Activated gamma-delta T cell (primary cell): ENCODE data around the gene UNC13D.

ENCODE experiments used
- DNase-seq: peaks from one replicate; lab custom pipeline; 2025; lab: John Stamatoyannopoulos, UW

The UNC13D gene

DNA sequence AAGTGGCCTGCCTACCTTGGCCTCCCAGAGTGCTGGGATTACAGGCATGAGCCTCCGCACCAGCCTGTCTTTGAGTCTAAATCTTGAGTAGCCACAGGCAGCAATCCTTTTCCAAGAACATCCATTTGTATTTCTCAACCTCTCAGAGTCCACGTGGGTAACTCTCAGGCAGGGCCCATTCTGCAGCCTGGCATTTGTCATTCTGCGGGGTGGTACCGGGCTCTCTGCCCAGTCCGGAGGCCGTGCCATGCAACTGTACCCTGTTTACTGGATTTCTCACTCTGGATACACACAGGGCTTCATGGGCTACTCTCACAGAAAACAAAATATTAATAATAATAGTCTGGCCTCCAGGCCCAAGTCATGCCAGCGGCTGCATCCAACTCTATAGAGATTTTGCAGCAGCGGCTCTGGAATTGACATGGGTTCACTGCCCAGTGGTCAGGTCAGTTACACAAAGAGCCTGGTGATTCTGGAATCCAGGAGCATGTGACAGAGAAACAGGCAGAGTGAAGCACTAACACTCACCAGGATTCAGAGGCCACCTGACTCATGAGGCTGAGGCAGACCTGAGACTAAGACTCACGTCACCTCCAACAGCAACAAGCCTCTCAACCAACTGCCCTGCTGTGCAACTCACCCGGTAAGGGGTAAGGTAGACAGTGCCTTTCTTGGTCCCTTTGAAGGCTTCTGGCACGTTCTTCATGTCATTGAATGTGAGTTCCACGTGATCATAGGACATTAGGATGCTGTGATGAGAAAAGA is 6.9 kb upstream of the UNC13D start:
- no peak for DNase-seq

DNA sequence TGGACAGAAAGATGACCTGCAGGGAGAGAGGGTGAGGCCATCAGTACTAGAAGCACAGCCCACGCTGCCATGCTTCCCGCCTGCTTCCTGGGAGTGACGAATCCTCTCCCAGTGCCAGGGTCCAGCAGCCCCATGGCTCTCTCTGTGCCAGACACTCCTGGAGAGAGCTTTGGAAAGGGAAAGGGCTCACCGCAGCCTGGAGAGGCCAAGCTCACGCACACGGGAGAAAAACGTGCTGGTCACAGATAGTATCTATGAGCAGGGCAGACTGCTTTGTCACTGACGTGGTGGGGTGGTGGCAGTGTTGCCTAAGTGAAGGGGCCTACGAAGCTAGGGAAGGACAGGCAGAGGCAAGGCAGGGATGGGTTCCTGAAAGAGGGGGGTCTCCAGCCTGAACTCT is 5.5 kb upstream of the UNC13D start:
- DNase-seq = no peak

DNA sequence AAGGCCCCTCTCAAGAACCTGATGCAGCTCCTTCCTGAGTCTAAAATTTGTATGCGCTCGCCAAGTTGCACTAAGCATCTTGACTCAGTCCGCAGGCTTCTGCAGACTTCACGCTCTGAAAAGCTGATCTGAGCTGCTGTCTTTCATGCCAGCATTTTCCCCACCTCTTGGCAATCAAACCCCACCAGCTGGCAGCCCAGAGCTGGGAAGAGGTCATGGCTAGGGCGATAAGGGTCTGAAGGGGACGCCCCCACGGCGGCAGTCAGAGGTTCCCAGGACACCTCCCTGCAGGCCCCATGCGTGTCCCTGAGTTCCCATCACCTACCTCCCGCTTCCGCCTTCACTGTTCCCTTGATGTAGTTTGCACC is 5.1 kb upstream of the UNC13D start:
- no peak for DNase-seq

DNA sequence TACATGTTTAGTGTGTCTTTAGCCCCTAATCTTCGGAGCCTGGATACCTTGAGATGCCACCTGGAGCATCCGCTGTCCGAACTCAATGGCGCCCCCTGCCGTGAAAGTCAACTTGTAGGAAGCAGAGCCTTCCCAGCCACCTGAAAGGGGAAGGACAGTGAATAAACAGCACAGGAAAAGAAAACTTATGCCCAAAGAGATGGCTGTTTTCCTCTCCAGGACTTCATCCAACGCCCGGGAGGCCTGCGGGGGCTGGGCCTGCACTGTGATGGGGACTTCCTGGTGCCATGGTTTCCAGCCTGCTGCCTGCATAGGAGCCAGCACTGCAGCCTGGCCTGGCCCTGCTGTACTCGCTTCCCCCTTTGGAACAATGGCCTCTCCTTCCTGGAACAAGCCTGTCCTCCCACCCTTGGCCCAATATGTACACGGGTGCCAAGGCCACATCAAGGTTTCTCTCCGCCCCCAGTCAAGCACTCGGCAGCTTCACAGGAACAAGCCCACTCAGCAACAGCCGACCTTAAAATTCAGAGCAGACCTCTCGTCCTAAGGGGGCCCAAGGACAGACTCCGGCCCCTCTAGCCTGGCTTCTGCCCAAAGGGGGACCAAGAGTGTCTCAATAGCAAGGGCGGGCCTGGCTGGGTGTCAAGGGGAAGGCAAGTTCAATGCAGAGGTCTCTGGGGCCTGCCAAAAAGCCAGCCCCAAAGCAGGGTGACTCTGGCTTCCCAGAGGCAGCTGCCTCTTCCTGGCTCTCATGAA is 4.5 kb upstream of the UNC13D start:
- no peak for DNase-seq

DNA sequence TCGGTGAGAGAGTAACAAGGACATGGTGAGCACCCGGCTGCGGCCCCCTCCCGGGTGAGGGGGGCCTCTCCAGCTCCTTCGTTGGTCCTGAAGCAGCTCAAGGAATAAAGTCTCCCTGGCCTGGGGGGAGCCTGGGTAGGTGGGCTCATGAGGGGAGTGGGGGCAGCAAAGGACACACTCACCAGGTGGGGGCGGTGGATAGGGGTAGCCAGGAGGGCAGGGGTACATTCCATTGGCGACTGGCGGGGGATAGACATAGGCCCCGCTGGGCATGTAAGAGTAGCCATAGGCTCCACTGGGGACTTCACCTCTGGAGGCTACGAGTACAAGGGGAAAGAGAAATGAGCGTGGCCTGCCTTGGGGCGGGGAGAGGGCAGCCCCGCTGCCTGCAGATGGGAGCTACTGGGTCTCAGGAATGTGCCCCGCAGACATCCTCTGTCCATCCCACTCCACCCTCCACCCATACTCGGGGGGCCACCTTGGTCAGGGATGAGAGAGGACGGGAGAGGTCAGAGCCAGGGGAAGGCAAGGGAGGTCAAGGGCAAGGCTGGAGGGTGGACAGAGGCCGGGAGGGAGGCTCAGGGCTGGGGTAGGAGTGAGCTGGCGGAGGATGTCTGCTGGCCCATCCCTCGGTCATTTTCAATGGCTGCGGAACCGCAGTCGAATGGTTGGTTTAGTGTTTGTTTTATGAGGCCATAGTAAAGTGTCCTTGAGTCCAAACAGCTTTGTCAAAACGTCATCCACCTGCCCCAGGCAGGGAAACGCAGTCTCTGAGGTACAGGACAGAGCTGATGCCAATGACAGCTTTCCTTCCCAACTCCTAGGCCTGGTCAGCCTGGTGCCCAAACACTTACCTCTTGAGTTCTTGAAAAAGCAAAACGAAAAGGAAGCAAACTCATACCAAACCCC is 3.7 kb upstream of the UNC13D start:
- DNase-seq = no peak

DNA sequence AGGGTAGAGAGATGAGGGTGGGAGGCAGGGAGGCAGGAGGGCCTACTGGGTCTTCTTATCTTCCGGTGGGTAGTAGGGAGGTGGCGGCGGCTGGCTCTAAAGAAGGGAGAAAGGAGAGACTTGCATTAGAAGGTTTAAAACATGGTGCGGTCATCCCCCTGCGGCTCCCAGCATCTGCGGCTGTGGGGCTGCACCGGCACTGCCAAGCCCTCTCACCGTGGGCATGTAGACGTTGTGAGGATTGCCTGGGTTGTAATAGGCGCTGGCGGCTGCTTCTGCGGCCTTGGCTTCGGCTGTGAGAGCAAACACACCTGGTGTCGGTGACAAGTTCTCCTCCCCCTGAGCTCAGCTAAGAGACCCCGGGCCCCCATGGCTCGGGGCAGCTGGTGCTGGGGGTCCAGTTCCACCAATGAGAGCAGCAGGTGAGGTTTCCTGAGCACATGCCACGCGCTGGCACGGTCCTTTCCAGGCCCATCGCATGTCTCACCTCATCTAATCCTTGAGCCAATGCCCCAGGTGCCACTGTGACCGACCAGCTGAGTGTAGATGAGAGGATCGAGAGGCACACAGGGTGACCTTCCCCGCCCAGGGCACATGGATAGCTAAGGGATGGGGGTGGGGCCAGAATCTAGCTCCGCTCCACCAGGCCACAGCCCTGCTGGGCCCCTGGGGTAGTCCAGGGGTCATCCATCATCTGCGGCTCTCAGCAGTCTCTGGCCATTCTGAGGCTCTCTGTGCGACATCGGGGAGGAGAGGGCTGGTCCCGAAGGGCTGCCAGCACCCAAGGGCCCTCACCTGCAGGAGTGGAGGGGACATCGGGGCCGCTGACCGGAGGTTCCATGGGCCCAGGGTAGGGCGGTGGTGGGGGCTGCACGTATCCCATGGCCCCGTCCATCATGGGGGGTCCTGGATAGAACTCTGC is 2.7 kb upstream of the UNC13D start:
- DNase-seq = no peak

DNA sequence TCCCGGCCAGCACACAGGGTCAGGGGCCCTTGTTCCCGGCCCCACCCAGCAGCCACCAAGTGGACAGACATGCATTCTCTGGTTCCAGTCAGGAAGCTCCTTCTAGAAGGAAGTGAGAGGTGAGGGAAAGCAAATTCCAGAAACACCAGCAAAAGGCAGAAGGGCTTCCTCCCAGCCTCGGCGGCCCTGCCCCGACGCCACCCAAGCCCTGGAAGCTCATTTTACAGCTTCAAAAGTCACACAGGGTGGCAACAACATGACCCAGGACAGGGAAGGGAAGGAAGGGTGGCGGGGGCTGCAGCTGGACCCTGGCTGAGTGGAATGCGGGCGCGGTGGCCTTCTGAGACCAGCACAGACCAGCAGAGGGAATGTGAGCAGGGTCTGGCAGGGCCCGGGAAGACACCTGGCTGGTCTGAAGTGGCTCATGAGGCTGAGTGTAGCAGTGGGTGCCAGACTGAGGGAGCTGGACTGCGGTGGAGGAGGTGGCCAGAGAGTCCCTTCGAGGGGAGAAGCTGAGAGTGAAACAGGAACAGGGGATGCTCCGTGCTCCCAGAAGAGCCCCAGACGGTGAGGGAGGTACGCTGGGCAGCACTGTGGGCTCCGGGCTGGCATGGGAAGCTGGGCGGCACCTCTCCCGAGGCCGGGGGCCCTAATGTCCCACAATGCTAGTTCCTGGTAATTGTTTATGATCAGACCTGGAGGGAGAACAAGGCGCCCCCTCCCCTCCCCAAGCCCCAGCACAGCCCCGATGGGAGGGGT is 1.9 kb upstream of the UNC13D start:
- no peak for DNase-seq

DNA sequence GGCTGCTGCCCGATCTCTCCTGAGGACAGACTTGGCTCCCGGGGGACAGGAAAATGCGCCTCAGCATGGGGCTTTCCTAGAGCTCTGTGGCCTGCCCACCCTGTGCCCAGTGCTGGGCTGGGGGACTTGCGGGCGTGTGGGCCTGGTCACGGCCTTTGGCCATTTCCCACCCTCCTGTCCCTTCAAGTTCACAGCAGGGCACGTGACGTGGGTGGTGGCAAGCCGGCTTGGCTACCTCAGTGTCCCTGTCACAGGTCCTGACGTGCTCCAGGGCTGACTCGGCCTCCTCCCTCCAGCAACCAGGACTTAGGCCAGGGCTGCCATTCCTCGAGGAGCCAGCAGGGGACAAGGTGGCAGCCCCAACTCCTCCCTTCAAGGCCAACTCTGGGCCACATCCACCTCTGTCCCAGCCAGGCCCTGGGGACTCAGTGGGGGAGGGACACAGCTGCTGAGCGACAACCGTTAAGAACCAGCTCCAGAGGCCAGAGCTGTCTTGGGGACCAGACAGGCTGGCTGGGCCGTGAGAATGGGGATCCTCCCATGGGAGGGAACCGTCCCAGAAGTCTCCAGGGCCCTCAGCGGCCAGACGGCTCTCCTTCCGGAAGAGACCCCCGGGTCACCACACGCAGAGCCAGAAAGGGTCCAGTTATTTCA is 981 bp upstream of the UNC13D start:
- DNase-seq = no peak

DNA sequence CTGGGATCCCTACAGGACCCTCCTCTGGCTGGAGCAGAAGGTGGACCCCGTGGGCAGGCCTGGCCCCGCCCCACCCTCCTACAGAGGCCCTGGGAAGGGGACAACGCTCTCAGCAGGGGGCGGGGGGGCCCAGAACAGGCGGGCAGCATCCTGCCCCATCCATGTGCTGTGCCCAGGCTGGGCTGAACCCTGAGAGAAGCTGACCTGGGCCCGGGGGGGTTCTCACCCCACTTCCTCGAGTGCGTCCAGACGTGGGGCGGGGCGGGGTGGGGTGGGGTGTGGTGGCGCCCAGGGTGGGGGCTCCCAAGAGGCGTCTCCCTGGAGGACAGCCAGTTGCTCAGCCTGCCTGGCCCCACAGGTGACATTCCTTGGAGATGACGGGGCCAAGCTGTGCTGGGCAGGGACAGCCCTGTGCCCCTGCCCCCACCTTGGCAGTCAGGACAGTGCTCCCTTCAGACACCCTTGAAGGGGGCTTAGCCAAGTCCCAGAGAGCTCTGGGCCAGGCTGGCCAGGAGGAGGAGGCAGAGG is 390 bp upstream of the UNC13D start:
- no peak for DNase-seq

DNA sequence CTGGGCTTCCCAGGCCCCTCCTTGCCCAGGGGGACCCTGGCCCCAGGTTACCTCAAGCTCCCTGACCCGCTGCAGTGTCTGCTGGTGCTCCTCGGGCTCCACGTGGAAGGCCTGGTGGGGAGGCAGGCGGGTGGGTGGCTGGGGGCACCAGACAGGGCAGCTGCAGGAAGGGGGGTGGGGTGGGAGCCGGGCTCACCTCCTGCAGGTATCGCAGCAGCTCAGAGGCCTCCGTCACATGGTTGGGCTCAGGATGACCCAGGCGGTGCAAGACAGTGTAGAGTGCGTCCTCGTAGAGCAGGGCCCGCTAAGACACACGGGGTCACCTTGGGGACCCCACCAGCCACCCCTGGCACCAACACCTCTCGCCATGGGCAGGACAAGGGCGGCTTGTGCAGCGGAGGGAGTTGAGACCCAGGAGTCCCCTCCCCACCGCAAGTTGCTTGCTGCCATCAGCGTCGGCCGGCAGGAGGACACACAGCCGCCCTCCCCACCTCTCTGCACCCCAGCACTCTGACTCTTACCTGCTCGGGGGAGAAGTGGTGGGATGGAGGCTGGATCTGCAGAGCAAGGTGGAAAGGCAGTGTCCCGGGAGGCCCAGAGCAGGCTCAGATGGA is 1.1 kb downstream of the UNC13D start:
- DNase-seq = no peak

DNA sequence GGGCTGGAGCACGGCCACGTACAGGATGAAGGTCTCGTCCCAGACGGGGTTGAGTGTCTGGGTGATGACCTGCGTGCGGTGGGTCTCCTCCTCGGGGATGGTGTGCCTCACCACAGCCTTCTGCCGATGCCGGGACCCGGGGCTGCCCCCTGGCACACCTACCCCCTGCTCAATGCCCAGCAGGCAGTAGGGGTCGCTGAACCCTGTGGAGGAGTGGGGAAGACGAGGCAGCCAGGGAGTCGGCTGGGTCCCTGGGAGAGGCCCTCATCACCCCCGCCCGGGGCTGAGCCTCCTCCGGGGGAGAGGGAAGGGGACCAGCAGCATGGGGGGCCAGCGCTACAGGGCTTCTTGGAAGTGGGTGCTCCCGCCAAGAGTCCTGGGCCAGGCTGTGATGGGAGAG is 1.8 kb downstream of the UNC13D start:
- DNase-seq = no peak

DNA sequence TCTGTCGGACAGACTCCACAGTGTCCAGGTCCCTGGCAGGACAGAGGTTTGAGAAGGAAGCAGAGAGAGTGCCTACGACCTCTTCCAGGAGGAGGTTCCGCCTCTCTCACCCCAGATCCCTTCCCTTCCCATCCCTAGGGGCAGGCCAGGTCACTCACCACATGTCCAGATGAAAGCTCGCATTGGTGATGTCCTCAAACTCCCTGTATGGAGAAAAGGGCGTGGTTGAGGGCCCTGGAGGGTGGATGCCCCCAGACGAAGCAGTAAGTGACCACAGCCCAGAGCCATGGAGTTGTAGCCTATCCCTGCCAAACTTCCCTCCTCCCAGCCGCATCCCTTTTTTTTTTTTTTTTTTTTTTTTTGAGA is 3.4 kb downstream of the UNC13D start:
- DNase-seq = no peak

DNA sequence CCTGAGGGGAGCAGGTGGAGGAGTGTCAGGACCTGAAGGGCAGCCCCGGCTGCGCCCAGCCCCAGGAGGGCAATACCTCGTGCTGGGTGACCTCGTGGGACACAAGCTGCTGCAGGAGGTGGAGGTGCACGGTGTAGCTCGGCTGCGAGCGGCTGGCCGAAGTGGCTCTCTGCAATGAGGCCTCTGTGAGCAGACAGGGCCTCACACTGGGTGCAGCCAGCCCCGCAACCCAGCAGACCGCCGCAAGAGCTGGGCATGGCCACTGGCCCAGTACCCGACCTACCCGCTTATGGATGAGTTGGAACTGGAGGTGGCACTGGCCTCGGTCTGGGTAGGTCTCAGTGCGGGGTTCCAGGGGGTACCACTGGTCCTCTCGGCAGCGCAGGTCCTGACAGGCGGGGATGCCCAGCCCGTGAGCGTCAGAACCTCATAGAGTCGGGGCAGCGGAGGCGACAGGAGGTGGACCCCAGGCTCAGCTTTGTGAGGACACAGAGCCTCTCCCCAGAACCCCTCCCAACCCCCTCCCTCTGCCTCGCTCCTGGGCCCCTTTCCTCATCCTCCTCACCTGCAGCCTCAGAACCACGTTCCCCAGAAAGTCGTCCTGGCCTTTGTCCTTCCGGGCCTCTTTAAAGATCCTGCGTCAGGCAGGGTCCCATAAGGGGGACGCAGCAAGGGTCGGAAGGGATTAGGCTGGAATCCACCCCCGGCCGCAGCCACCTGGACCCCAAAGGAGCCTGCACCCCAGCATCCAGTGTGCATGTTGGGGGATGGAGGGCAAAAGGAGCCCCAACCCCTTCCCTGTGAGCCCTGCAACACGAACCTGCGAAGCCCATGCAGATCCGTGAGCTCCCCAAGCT is 4.0 kb downstream of the UNC13D start:
- no peak for DNase-seq

DNA sequence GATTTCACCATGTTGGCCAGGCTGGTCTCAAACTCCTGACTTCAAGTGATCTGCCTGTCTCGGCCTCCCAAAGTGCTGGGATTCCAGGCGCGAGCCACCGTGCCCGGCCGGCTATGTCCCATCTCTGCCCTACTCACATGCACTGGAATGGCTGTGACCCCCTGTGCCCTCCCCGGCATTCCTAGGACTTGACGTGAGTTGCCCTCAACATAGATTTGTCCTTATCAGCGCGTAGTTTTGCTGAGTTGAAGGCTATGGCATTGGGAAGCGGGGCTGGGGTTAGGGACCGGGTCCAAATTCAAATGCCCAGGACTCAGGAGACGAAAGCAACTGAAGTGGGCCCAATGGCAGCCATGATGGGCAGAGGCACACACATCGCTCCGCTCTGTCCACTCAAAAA is 5.8 kb downstream of the UNC13D start:
- no peak for DNase-seq

DNA sequence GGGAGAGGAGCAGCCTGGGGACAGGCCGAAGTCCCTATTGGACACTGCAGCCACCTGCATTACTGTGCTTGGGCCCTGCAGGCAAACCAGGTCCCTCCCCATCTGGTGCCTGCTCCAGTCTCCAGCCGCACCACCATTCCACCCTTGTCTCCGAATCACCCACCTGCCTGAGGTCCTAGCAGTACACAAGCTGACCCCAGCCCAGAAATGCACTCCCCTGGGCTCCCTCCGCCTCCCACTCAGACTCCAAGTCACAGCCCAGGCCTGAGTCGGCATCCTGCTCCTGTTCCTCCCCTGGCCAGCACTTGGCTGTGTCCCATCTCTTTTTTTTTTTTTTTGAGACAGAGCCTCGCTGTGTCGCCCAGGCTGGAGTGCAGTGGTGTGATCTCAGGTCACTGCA is 6.3 kb downstream of the UNC13D start:
- no peak for DNase-seq

DNA sequence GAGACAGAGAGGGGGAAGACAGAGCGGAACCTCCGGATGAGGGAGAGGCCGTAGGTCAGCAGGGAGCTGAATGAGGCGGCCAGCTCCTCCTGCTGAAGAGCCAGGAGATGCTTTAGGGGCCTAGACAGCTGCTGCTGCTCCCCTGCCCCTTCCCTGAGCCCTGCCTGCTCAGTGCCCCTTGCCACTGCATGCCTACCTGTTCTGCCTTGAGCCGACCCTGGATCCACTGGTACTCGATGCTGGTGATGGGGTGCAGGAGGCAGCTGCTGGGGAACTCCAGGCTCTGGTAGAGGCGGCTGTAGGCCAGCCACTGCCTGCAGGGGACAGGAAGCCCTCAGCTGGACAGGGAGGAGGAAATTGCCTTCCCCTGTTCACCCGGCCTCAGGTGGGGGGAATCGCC is 7.6 kb downstream of the UNC13D start:
- no peak for DNase-seq

DNA sequence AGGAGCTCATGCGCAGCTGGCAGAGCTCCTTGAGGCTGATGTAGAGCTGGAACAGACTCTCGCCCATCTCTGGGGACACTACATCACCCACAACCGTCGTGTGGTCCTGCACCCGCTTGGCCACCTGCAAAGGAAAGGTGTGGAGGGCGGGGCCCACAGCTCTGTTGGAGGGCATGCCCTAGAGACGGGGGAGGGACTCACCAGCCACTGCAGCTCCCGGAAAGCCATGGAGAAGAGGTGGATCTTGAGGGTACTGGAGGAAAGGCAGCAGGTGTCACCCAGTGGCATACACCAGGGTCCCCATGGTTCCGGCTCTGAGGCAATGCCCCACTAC is 8.6 kb downstream of the UNC13D start:
- DNase-seq = no peak

DNA sequence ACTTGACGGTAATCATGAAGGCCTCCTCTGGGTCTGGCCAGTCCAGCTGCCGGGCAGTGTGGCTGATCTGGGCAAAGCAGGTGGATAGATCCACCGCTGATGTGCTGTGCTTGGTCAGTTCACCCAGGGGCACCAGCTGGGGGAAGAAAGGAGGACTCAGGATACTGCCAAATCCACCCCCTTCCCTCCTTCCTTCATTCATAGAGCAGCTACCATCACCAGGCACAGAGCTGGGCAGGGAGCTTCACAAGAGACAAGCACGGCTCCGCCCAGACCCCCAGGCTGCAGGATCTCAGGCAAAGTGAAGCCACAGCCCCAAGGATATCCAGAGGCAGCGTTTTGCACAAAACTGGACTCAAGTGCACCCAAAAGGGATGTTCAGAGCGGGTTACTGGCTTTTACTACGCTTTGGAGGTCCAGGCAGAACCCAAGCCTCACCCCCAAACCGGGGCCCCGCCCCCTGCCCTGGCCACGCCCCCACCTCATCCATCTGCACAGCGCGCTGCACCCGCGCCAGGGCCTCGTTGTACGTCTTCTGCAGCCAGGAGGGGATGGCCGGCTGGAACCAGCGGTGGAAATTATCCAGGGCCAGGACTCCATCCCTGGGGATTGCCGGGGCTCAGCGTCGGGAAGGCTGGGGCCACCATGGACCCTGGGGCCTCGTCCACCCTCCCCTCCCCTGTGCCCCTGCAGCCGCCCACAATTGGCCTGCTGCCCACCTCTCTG is 9.1 kb downstream of the UNC13D start:
- no peak for DNase-seq
